Neural progenitor cell (in vitro differentiated cells): ENCODE data around the gene ANO7. TPM values are rescaled to one million over a fixed set of nuclear protein-coding genes. Genes with fewer than 3 reads are reported as not detected.

Source experiments
- DNase-seq: peaks from one replicate; pipeline ENCODE4 v3.0.0-alpha.2; 2016; ENCODE audit warnings: low spot score
- H2AFZ ChIP-seq: fragments of 200-600 bp; sonication (generic); replicated peaks from 2 replicates; pipeline ENCODE4 v1.6.1; 2016; ENCODE audit warnings: antibody characterized with exemption
- H3F3A ChIP-seq: fragments of 200-600 bp; sonication (generic); 2 replicates; pipeline ENCODE4 v1.6.1; 2016; ENCODE audit warnings: antibody characterized with exemption, low read depth
- H3K27ac ChIP-seq: fragments of 200-600 bp; sonication (generic); 2 replicates; pipeline ENCODE4 v1.5.1; 2016; ENCODE audit warnings: mild to moderate bottlenecking
- H3K27me3 ChIP-seq: fragments of 200-600 bp; sonication (generic); 2 replicates; pipeline ENCODE4 v1.6.1; 2016; ENCODE audit warnings: mild to moderate bottlenecking, moderate library complexity
- H3K36me3 ChIP-seq: fragments of 200-600 bp; sonication (generic); 2 replicates; pipeline ENCODE4 v1.5.1; 2016
- H3K4me1 ChIP-seq: fragments of 200-600 bp; sonication (generic); 2 replicates; pipeline ENCODE4 v1.6.1; 2016; ENCODE audit warnings: mixed run types
- H3K4me2 ChIP-seq: fragments of 200-600 bp; sonication (generic); 2 replicates; pipeline ENCODE4 v1.6.1; 2016
- H3K4me3 ChIP-seq: fragments of 200-600 bp; sonication (generic); 2 replicates; pipeline ENCODE4 v1.5.1; 2016
- H3K79me2 ChIP-seq: fragments of 200-600 bp; sonication (generic); 2 replicates; pipeline ENCODE4 v1.6.1; 2016; ENCODE audit warnings: low read depth
- H3K9ac ChIP-seq: fragments of 200-600 bp; sonication (generic); 2 replicates; pipeline ENCODE4 v1.6.1; 2016
- H3K9me3 ChIP-seq: fragments of 200-600 bp; sonication (generic); 2 replicates; pipeline ENCODE4 v1.5.1; 2016; ENCODE audit warnings: low read depth
- H4K20me1 ChIP-seq: fragments of 200-600 bp; sonication (generic); 2 replicates; pipeline ENCODE4 v1.6.1; 2016; ENCODE audit warnings: low read depth
- H3K27ac Mint-ChIP-seq: 3 replicates; pipeline ENCODE4 v1.8.0; 2021; ENCODE audit warnings: mixed read lengths
- H3K27me3 Mint-ChIP-seq: 2 replicates; pipeline ENCODE4 v1.8.0; 2022; ENCODE audit warnings: low read depth, mild to moderate bottlenecking, inconsistent platforms, moderate library complexity, mixed read lengths; ENCODE audit not compliant: insufficient read depth
- H3K36me3 Mint-ChIP-seq: 3 replicates; pipeline ENCODE4 v1.8.0; 2021; ENCODE audit warnings: mixed read lengths
- H3K4me1 Mint-ChIP-seq: 3 replicates; pipeline ENCODE4 v1.8.0; 2021; ENCODE audit warnings: mixed read lengths
- H3K4me3 Mint-ChIP-seq: 3 replicates; pipeline ENCODE4 v1.8.0; 2021; ENCODE audit warnings: mild to moderate bottlenecking, moderate library complexity, mixed read lengths
- H3K9me3 Mint-ChIP-seq: 3 replicates; pipeline ENCODE4 v1.8.0; 2020; ENCODE audit warnings: mixed read lengths
- CTCF ChIP-seq: fragments of 200-600 bp; sonication (generic); IDR thresholded peaks from 2 replicates; pipeline ENCODE4 v1.5.1; 2017; ENCODE audit warnings: antibody characterized with exemption, mild to moderate bottlenecking
- EZH2 ChIP-seq: fragments of 200-600 bp; sonication (generic); IDR thresholded peaks from 2 replicates; pipeline ENCODE4 v1.6.1; 2017; ENCODE audit warnings: antibody characterized with exemption, mild to moderate bottlenecking, moderate library complexity
- EZH2phosphoT487 ChIP-seq: fragments of 200-600 bp; sonication (generic); IDR thresholded peaks from 2 replicates; pipeline ENCODE4 v1.6.1; 2017; ENCODE audit warnings: antibody characterized with exemption
- total RNA-seq: library from RNA; depleted of rRNA; stranded (reverse); fragments of >200 nt; gene quantifications from 2 replicates; pipeline ENCODE4 v1.2.3, GENCODE V29; 2015; ENCODE audit warnings: low replicate concordance

The ANO7 gene
- total RNA-seq, 1 donor from 2014 or later: not detected

- no peak overlapping the region for H3K4me2 ChIP-seq
- H3K36me3 ChIP-seq: no peaks in the 10 kb centered on the region
- H3K36me3 Mint-ChIP-seq: no peaks in the 10 kb centered on the region
- H3K27ac Mint-ChIP-seq: no peak overlapping the region
- H3K27ac ChIP-seq: no peak overlapping the region
- H2AFZ ChIP-seq: no peak overlapping the region
- H3K4me3 Mint-ChIP-seq: no peak overlapping the region
- H3K27me3 ChIP-seq: no peaks in the 10 kb centered on the region
- H3F3A ChIP-seq: peaks cover 16% of the 10 kb centered on the region
- no peaks in the 10 kb centered on the region for H4K20me1 ChIP-seq
- no peak overlapping the region for H3K9ac ChIP-seq
- H3K9me3 Mint-ChIP-seq: no peaks in the 10 kb centered on the region
- H3K4me1 ChIP-seq: peaks cover 18% of the 10 kb centered on the region
- H3K79me2 ChIP-seq: no peaks in the 10 kb centered on the region
- H3K4me3 ChIP-seq: no peak overlapping the region
- no peak for TF ChIP-seq CTCF
- no peak for TF ChIP-seq EZH2phosphoT487
- no peak for TF ChIP-seq EZH2
- H3K4me1 Mint-ChIP-seq: peaks cover 7% of the 10 kb centered on the region
- DNase-seq: no peak
- no peaks in the 10 kb centered on the region for H3K9me3 ChIP-seq
- peaks cover 6% of the 10 kb centered on the region for H3K27me3 Mint-ChIP-seq
These were observed 24.6 kb downstream of the ANO7 start for GRCh38 chr2:241213041-241213440.

GRCh38 chr2:241213567-241213966 lies 25.1 kb downstream of the ANO7 start:
- TF ChIP-seq EZH2phosphoT487 (no peak), EZH2 (no peak), CTCF (no peak)
- no peak overlapping the region for H3K27ac Mint-ChIP-seq
- Histone ChIP-seq H3K9ac (no peak overlapping the region), H3K79me2 (no peaks in the 10 kb centered on the region), H3K36me3 (no peaks in the 10 kb centered on the region), H3K9me3 (no peaks in the 10 kb centered on the region), H4K20me1 (no peaks in the 10 kb centered on the region), H3K4me2 (no peak overlapping the region), H3K4me1 (peaks cover 18% of the 10 kb centered on the region), H3K27ac (no peak overlapping the region), H3K27me3 (no peaks in the 10 kb centered on the region), H3F3A (peaks cover 21% of the 10 kb centered on the region), H3K4me3 (no peak overlapping the region), H2AFZ (no peak overlapping the region)
- DNase-seq: no peak
- H3K27me3 Mint-ChIP-seq: peaks cover 6% of the 10 kb centered on the region
- H3K9me3 Mint-ChIP-seq: no peaks in the 10 kb centered on the region
- H3K36me3 Mint-ChIP-seq: no peaks in the 10 kb centered on the region
- H3K4me1 Mint-ChIP-seq: peaks cover 10% of the 10 kb centered on the region
- H3K4me3 Mint-ChIP-seq: no peak overlapping the region

- no peak overlapping the region for H3K27ac ChIP-seq
- no peak overlapping the region for H3K4me3 ChIP-seq
- no peaks in the 10 kb centered on the region for H3K79me2 ChIP-seq
- Mint-ChIP-seq H3K9me3 (no peaks in the 10 kb centered on the region), H3K27me3 (peaks cover 11% of the 10 kb centered on the region), H3K4me3 (no peak overlapping the region), H3K36me3 (no peaks in the 10 kb centered on the region), H3K27ac (no peak overlapping the region), H3K4me1 (peaks cover 16% of the 10 kb centered on the region)
- TF ChIP-seq EZH2 (no peak), EZH2phosphoT487 (no peak), CTCF (no peak)
- H2AFZ ChIP-seq: no peak overlapping the region
- no peaks in the 10 kb centered on the region for H4K20me1 ChIP-seq
- H3K9ac ChIP-seq: no peak overlapping the region
- no peaks in the 10 kb centered on the region for H3K9me3 ChIP-seq
- peaks cover 28% of the 10 kb centered on the region for H3F3A ChIP-seq
- peaks cover 6% of the 10 kb centered on the region for H3K27me3 ChIP-seq
- H3K4me2 ChIP-seq: no peak overlapping the region
- no peak for DNase-seq
- peaks cover 22% of the 10 kb centered on the region for H3K4me1 ChIP-seq
- H3K36me3 ChIP-seq: no peaks in the 10 kb centered on the region
These were observed 25.7 kb downstream of the ANO7 start for GRCh38 chr2:241214209-241214608.
